Panc1 (cell line): Measurements from ENCODE around the gene ETF1. TPM values are rescaled to one million over a fixed set of nuclear protein-coding genes. Genes with fewer than 3 reads are reported as not detected.

Experiments
- ATAC-seq: fragments of 200-7000 bp; cut with Tn5 transposase; 2 replicates; pipeline ENCODE4 v1.9.1; 2020; ENCODE audit warnings: mild to moderate bottlenecking, moderate library complexity
- BruUV-seq: library from RNA; stranded (reverse); fragments of 400-500 nt; replicated peaks from 2 replicates; lab custom pipeline; 2021; lab: Mats Ljungman, UMichigan
- CTCF ChIA-PET: fragments of 300-600 bp; sonication (Branson Sonifier 250); formaldehyde crosslinking; loops from one replicate; lab custom pipeline; 2022; ENCODE audit warnings: antibody characterized with exemption; lab: Charles Lee
- POLR2A ChIA-PET: fragments of 300-600 bp; sonication (Branson Sonifier 250); formaldehyde crosslinking; loops from one replicate; lab custom pipeline; 2022; ENCODE audit warnings: antibody characterized with exemption; lab: Charles Lee
- DNase-seq: peaks from one replicate; pipeline ENCODE4 v3.0.0-alpha.2; 2010; ENCODE audit warnings: low read depth, low spot score
- H3K27ac ChIP-seq: 2 replicates; pipeline ENCODE4 v1.5.1; 2011; ENCODE audit warnings: mild to moderate bottlenecking, low read length, inconsistent platforms
- H3K27me3 ChIP-seq: fragments of 200-500 bp; sonication (Bioruptor generic); 2 replicates; pipeline ENCODE4 v1.6.0; 2014; ENCODE audit warnings: low read length, inconsistent platforms; ENCODE audit not compliant: control insufficient read depth, insufficient read depth
- H3K36me3 ChIP-seq: fragments of 200-500 bp; sonication (Bioruptor generic); 2 replicates; pipeline ENCODE4 v1.5.1; 2014; ENCODE audit warnings: inconsistent platforms, mild to moderate bottlenecking, low read length, moderate library complexity; ENCODE audit not compliant: control insufficient read depth, insufficient read depth
- H3K4me1 ChIP-seq: 2 replicates; pipeline ENCODE4 v1.5.1; 2011; ENCODE audit warnings: inconsistent platforms, mild to moderate bottlenecking, low read length, moderate library complexity; ENCODE audit not compliant: control insufficient read depth, insufficient read depth
- H3K4me3 ChIP-seq, 2 experiments: 2 replicates each; pipeline ENCODE4 v1.5.1; 2011 to 2012; ENCODE audit warnings: low read depth in 2 of 2, low read length in 2 of 2, mild to moderate bottlenecking in 2 of 2, inconsistent platforms in 1 of 2, moderate library complexity in 1 of 2
- H3K9me3 ChIP-seq: fragments of 200-500 bp; sonication (Bioruptor generic); 2 replicates; pipeline ENCODE4 v1.5.1; 2014; ENCODE audit warnings: low read depth, mild to moderate bottlenecking, inconsistent platforms, low read length, moderate library complexity; ENCODE audit not compliant: control insufficient read depth, insufficient read depth
- CTCF ChIP-seq: fragments of 450-650 bp; IDR thresholded peaks from 2 replicates; pipeline ENCODE4 v1.5.1; 2017; ENCODE audit warnings: mild to moderate bottlenecking
- POLR2AphosphoS5 ChIP-seq: IDR thresholded peaks from 2 replicates; pipeline ENCODE4 v1.6.1; 2012; ENCODE audit warnings: mild to moderate bottlenecking, low read depth, low read length, moderate library complexity
- REST ChIP-seq, 2 experiments: IDR thresholded peaks; 2 replicates each; pipeline ENCODE4 v1.6.1; 2011 to 2012; ENCODE audit warnings: low read depth in 2 of 2, control low read depth in 1 of 2, low read length in 1 of 2, mild to moderate bottlenecking in 1 of 2, moderate library complexity in 1 of 2; ENCODE audit not compliant: insufficient read depth in 1 of 2
- SIN3A ChIP-seq: IDR thresholded peaks from 2 replicates; pipeline ENCODE4 v1.6.1; 2012; ENCODE audit warnings: low read depth, mild to moderate bottlenecking, low read length, moderate library complexity, borderline replicate concordance; ENCODE audit not compliant: insufficient read depth
- TCF7L2 ChIP-seq: IDR thresholded peaks from 2 replicates; pipeline ENCODE4 v1.6.1; 2011; ENCODE audit warnings: mild to moderate bottlenecking, low read depth, low read length, inconsistent platforms
- in situ Hi-C: cut with HindIII; loops from 2 replicates; pipeline ENCODE4 v1.10.0; 2016; ENCODE audit warnings: low sequenced_read_pairs, low pct_unique_long_range_greater_than_20kb
- intact Hi-C: fragments of 100-400 bp; cut with micrococcal nuclease; formaldehyde crosslinking; loops from one replicate; pipeline ENCODE4 v1.10.0; 2022; ENCODE audit not compliant: unreplicated experiment
- total RNA-seq: library from RNA; stranded (reverse); gene quantifications from one replicate; pipeline ENCODE4 v1.2.1, GENCODE V29; 2021; ENCODE audit not compliant: unreplicated experiment

ETF1 gene
- total RNA-seq, 1 experiment from 2014 or later = 168 TPM

GRCh38 chr5:138495351-138495750 is 47.7 kb downstream of the ETF1 start:
- TF ChIP-seq TCF7L2 = no peak
- no peaks in the 10 kb centered on the region for H3K9me3 ChIP-seq
- no peak overlapping the region for H3K4me3 ChIP-seq
- in situ Hi-C loops (no loop called here), intact Hi-C loops (no loop called here)
- no TSS peak for BruUV-seq
- CTCF ChIA-PET = no interaction called here
- peaks cover 4% of the 10 kb centered on the region; the same call in 1 of the 2 replicates for H3K4me1 ChIP-seq
- POLR2A ChIA-PET = no interaction called here
- ATAC-seq (no peak), DNase-seq (no peak)
- no peaks in the 10 kb centered on the region for H3K36me3 ChIP-seq
- no peak overlapping the region for H3K27ac ChIP-seq
- H3K27me3 ChIP-seq = no peaks in the 10 kb centered on the region

- intact Hi-C loops = no loop called here
- H3K36me3 ChIP-seq = no peaks in the 10 kb centered on the region
- no peak; the same call in 1 of the 2 replicates for ATAC-seq
- H3K9me3 ChIP-seq = no peaks in the 10 kb centered on the region
- TF ChIP-seq CTCF (no peak), SIN3A (no peak), POLR2AphosphoS5 (no peak), TCF7L2 (no peak), REST (IDR thresholded peaks at IDR 0.05; ENCODE audit: insufficient read depth in 1 of 2, low read depth in 2 of 2, low read length in 1 of 2) (no peak)
- BruUV-seq = no TSS peak
- no peak for DNase-seq
- no peak overlapping the region for H3K27ac ChIP-seq
- ChIA-PET CTCF (interaction anchor here (1.5 kb wide), 1 partner anchor 11 kb away, joined by 7 read pairs; no protein-coding TSS in a partner anchor), POLR2A (interaction anchor here (0.6 kb wide), 2 partner anchors 47 to 51 kb away, joined by 4 to 10 read pairs; no protein-coding TSS in a partner anchor)
- H3K4me3 ChIP-seq = peak overlapping the region; percentile 45 to 56
- in situ Hi-C loops = no loop called here
- H3K27me3 ChIP-seq = no peaks in the 10 kb centered on the region
- H3K4me1 ChIP-seq = peaks cover 4% of the 10 kb centered on the region; the same call in 1 of the 2 replicates
Observed at GRCh38 chr5:138492560-138493045, 50.4 kb downstream of the ETF1 start.
